ENCODE measurements around the gene S100A10. TPM values are rescaled to one million over a fixed set of nuclear protein-coding genes. Genes with fewer than 3 reads are reported as not detected.

S100A10 gene
- polyA plus RNA-seq, 1 donor from 2014 or later: 24.5 TPM

DNA sequence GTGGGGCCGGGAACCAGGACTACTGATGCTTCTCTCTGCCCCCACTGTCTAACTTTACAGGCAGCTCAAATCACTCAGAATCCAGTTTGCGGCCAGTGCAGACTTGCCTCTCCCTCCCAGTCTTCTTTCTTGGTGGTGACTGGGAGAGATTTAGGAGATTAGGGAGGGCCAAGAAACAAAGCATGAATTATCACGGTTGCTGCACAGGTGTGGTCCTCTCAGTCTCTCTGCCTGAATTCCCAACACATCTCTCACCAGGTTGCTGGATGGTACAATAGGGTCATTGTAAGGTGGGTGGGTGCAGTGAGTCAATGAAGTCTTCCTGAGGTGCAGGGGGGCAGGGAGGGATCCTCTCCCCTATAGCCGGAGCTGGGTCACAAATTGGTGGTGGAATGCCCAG is 30.6 kb upstream of the S100A10 start:
- H3K4me3 ChIP-seq (ENCODE audit: low read length): no peak overlapping the region
- H3K27me3 ChIP-seq (ENCODE audit: insufficient read depth, low read depth, low read length): no peaks in the 10 kb centered on the region
- no peak overlapping the region for H2AFZ ChIP-seq (ENCODE audit: low read depth, low read length)

DNA sequence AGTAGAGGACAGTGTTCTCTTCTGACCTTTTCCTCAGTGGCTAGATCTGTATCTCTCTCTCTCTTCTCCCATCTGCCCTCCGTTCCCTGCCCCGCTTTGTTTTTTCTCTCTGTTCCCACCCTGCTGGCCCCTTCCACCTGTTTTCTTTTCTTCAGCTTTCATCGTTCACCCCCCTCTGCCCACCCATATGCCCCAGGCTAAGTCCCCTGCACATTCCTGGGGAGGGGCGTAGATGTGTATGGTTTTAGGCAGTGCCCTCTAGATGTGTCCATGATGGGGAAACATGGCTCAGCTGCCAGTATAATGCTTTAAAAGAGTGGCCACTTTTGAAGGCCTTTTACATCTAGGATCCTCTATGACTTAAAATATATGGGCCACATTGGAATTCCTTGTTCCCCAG is 29.6 kb upstream of the S100A10 start:
- no peak overlapping the region for H3K4me2 ChIP-seq (ENCODE audit: low read length)
- no peak overlapping the region for H3K9ac ChIP-seq (ENCODE audit: low read length)
- H3K27ac ChIP-seq (ENCODE audit: low read length): no peak overlapping the region
- no peak for TF ChIP-seq SMC3 (conservative IDR thresholded peaks at IDR 0.05; ENCODE audit: poor library complexity)
- TF ChIP-seq RAD21 (conservative IDR thresholded peaks at IDR 0.05): no peak
- TF ChIP-seq EP300 (conservative IDR thresholded peaks at IDR 0.05; ENCODE audit: poor library complexity, severe bottlenecking): no peak
- no peak for TF ChIP-seq TAF1 (IDR thresholded peaks at IDR 0.05; ENCODE audit: low read depth)
- TF ChIP-seq, protein P1, sequence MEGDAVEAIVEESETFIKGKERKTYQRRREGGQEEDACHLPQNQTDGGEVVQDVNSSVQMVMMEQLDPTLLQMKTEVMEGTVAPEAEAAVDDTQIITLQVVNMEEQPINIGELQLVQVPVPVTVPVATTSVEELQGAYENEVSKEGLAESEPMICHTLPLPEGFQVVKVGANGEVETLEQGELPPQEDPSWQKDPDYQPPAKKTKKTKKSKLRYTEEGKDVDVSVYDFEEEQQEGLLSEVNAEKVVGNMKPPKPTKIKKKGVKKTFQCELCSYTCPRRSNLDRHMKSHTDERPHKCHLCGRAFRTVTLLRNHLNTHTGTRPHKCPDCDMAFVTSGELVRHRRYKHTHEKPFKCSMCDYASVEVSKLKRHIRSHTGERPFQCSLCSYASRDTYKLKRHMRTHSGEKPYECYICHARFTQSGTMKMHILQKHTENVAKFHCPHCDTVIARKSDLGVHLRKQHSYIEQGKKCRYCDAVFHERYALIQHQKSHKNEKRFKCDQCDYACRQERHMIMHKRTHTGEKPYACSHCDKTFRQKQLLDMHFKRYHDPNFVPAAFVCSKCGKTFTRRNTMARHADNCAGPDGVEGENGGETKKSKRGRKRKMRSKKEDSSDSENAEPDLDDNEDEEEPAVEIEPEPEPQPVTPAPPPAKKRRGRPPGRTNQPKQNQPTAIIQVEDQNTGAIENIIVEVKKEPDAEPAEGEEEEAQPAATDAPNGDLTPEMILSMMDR (IDR thresholded peaks at IDR 0.05; ENCODE audit: poor library complexity, severe bottlenecking): no peak
- TF ChIP-seq, protein P2, sequence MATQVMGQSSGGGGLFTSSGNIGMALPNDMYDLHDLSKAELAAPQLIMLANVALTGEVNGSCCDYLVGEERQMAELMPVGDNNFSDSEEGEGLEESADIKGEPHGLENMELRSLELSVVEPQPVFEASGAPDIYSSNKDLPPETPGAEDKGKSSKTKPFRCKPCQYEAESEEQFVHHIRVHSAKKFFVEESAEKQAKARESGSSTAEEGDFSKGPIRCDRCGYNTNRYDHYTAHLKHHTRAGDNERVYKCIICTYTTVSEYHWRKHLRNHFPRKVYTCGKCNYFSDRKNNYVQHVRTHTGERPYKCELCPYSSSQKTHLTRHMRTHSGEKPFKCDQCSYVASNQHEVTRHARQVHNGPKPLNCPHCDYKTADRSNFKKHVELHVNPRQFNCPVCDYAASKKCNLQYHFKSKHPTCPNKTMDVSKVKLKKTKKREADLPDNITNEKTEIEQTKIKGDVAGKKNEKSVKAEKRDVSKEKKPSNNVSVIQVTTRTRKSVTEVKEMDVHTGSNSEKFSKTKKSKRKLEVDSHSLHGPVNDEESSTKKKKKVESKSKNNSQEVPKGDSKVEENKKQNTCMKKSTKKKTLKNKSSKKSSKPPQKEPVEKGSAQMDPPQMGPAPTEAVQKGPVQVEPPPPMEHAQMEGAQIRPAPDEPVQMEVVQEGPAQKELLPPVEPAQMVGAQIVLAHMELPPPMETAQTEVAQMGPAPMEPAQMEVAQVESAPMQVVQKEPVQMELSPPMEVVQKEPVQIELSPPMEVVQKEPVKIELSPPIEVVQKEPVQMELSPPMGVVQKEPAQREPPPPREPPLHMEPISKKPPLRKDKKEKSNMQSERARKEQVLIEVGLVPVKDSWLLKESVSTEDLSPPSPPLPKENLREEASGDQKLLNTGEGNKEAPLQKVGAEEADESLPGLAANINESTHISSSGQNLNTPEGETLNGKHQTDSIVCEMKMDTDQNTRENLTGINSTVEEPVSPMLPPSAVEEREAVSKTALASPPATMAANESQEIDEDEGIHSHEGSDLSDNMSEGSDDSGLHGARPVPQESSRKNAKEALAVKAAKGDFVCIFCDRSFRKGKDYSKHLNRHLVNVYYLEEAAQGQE (IDR thresholded peaks at IDR 0.05; ENCODE audit: borderline replicate concordance): no peak
- no peak for TF ChIP-seq EZH2 (IDR thresholded peaks at IDR 0.05; ENCODE audit: borderline replicate concordance, insufficient read depth, low read length, poor library complexity, severe bottlenecking)
- no peak for TF ChIP-seq POLR2AphosphoS5 (IDR thresholded peaks at IDR 0.05)
- no peak for TF ChIP-seq MXI1 (conservative IDR thresholded peaks at IDR 0.05; ENCODE audit: poor library complexity, severe bottlenecking)
- H3K79me2 ChIP-seq (replicated peaks; ENCODE audit: insufficient read depth, low read length): no peaks in the 10 kb centered on the region
- H3K36me3 ChIP-seq (ENCODE audit: insufficient read depth, low read length): no peaks in the 10 kb centered on the region
- H3F3A ChIP-seq (ENCODE audit: insufficient read depth, low read length, poor library complexity, severe bottlenecking): no peaks in the 10 kb centered on the region
- H3K9me2 ChIP-seq (ENCODE audit: insufficient read depth, low read length): no peaks in the 10 kb centered on the region
- H3K4me3 ChIP-seq (ENCODE audit: low read length): no peak overlapping the region
- H4K20me1 ChIP-seq (ENCODE audit: insufficient read depth): no peaks in the 10 kb centered on the region
- no peaks in the 10 kb centered on the region for H3K9me3 ChIP-seq (ENCODE audit: low read length)
- no peak overlapping the region for H2AFZ ChIP-seq (ENCODE audit: low read depth, low read length)
- no peaks in the 10 kb centered on the region for H3K27me3 ChIP-seq (ENCODE audit: insufficient read depth, low read depth, low read length)

More for the DNA sequence above, 30.6 kb upstream of the S100A10 start:
- Histone ChIP-seq H3K79me2 (replicated peaks; ENCODE audit: insufficient read depth, low read length) (no peaks in the 10 kb centered on the region), H3K9me2 (ENCODE audit: insufficient read depth, low read length) (no peaks in the 10 kb centered on the region), H3K36me3 (ENCODE audit: insufficient read depth, low read length) (no peaks in the 10 kb centered on the region), H3K9ac (ENCODE audit: low read length) (no peak overlapping the region), H3K27ac (ENCODE audit: low read length) (no peak overlapping the region), H3F3A (ENCODE audit: insufficient read depth, low read length, poor library complexity, severe bottlenecking) (no peaks in the 10 kb centered on the region), H3K4me2 (ENCODE audit: low read length) (no peak overlapping the region), H4K20me1 (ENCODE audit: insufficient read depth) (no peaks in the 10 kb centered on the region), H3K9me3 (ENCODE audit: low read length) (no peaks in the 10 kb centered on the region)
- TF ChIP-seq SMC3 (conservative IDR thresholded peaks at IDR 0.05; ENCODE audit: poor library complexity) (no peak), EP300 (conservative IDR thresholded peaks at IDR 0.05; ENCODE audit: poor library complexity, severe bottlenecking) (no peak), EZH2 (IDR thresholded peaks at IDR 0.05; ENCODE audit: borderline replicate concordance, insufficient read depth, low read length, poor library complexity, severe bottlenecking) (no peak), RAD21 (conservative IDR thresholded peaks at IDR 0.05) (no peak)
- TF ChIP-seq, protein P1 (IDR thresholded peaks at IDR 0.05; ENCODE audit: poor library complexity, severe bottlenecking): no peak
- TF ChIP-seq, protein P2 (IDR thresholded peaks at IDR 0.05; ENCODE audit: borderline replicate concordance): no peak
